ENCODE measurements around the gene KLK2. TPM values are rescaled to one million over a fixed set of nuclear protein-coding genes. Genes with fewer than 3 reads are reported as not detected.

KLK2 gene
- total RNA-seq, 1 experiment from 2014 or later, result not detected

DNA sequence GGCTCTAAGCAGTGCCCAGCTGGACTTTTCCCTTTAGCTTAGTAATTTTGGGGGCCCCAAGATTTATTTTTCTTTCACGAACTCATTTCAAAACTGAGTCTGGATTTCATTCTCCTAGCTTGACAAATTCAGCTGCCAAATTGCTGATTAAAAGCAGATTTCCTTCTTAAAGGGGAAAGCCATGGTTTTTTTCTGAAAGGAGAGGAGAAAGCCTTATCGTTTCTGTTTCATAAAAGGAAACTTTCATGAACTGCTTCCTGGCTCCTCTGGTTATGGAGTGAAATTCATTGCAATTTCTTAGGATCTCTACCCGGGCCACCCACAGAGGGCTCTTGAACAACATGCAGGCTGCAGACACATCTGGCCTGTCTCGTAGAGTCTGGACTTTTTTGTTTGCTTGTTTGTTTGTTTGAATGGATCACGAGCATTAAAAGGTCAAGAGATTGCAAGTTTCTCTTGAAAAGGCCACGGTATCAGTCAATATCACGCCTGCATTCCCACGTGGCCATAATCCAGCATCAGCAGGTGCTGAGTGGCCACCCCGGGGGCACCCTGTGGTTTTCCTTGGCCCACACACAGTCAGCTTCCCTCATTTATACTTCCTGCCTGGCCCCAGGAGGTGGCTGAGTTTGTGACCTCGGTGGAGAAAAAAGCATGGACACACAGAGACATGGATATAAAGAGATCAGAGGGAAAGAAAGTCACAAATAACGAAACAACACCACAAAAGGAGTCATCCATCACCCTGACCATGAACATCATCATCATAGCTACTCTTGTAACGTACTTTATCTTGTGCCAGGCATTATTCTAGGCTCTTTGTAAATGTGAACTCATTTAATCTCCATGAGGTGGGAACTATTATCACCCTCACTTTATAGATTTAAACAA, 48.4 kb downstream of the KLK2 start:
- peak overlapping the region; percentile 10 for H3K27ac Mint-ChIP-seq (ENCODE audit: unreplicated experiment)
- intact Hi-C loops (cut with micrococcal nuclease; ENCODE audit: unreplicated experiment), result loop anchor here (1.0 to 5.0 kb wide), 3 partner anchors 129 to 384 kb away; partner anchors contain the start of gene ACP4
- H3K27me3 Mint-ChIP-seq (ENCODE audit: unreplicated experiment), result peaks cover 35% of the 10 kb centered on the region
- peaks cover 5% of the 10 kb centered on the region for H3K36me3 Mint-ChIP-seq (ENCODE audit: insufficient read depth, unreplicated experiment)
- CTCF ChIA-PET, result interaction anchor here (0.5 to 2.6 kb wide), 25 partner anchors 10 to 565 kb away, joined by 3 to 43 read pairs (median 6); partner anchors contain the start of gene KLK4
- TF ChIP-seq, protein P1, sequence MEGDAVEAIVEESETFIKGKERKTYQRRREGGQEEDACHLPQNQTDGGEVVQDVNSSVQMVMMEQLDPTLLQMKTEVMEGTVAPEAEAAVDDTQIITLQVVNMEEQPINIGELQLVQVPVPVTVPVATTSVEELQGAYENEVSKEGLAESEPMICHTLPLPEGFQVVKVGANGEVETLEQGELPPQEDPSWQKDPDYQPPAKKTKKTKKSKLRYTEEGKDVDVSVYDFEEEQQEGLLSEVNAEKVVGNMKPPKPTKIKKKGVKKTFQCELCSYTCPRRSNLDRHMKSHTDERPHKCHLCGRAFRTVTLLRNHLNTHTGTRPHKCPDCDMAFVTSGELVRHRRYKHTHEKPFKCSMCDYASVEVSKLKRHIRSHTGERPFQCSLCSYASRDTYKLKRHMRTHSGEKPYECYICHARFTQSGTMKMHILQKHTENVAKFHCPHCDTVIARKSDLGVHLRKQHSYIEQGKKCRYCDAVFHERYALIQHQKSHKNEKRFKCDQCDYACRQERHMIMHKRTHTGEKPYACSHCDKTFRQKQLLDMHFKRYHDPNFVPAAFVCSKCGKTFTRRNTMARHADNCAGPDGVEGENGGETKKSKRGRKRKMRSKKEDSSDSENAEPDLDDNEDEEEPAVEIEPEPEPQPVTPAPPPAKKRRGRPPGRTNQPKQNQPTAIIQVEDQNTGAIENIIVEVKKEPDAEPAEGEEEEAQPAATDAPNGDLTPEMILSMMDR (IDR thresholded peaks at IDR 0.05; ENCODE audit: unreplicated experiment), result no peak
- DNase-seq, result peak; percentile 45
- no peak overlapping the region for H3K4me3 Mint-ChIP-seq (ENCODE audit: low read depth, unreplicated experiment)
- BruUV-seq (replicated peaks), result no TSS peak
- peaks cover 21% of the 10 kb centered on the region for H3K4me1 Mint-ChIP-seq (ENCODE audit: low read depth, unreplicated experiment)
- H3K9me3 Mint-ChIP-seq (ENCODE audit: low read depth, unreplicated experiment), result no peaks in the 10 kb centered on the region

DNA sequence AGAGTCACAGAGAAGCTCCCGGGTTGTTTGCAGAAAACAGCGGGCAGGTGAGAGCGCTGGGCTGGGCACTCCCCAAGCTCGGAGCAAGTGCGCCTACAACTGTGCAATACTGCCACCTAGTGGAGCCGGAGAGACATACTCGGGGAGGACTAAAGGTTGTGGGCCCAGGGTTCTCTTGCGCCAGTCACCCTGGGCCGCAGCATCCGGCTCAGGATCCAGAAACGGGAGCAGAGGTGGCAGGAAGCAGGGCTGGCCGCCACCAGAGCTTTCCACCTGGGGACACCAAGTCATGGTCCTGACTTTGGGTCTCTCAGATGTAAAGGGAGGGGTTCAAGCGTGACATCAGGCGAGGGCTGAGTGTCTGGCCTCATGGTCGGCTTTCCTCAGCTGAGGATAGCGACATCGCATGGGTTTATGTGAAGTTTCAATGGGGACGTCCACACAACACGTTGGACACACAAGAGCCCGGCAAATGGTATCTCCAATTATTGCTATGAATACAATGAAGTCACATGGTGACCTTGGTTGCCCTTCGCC, 49.1 kb downstream of the KLK2 start:
- peak; percentile 91 for DNase-seq
- Mint-ChIP-seq H3K4me3 (ENCODE audit: low read depth, unreplicated experiment) (no peak overlapping the region), H3K27me3 (ENCODE audit: unreplicated experiment) (peaks cover 28% of the 10 kb centered on the region), H3K4me1 (ENCODE audit: low read depth, unreplicated experiment) (peaks cover 21% of the 10 kb centered on the region), H3K9me3 (ENCODE audit: low read depth, unreplicated experiment) (no peaks in the 10 kb centered on the region), H3K36me3 (ENCODE audit: insufficient read depth, unreplicated experiment) (peaks cover 5% of the 10 kb centered on the region), H3K27ac (ENCODE audit: unreplicated experiment) (peak overlapping the region; percentile 10)
- BruUV-seq (replicated peaks), result no TSS peak
- CTCF ChIA-PET, result interaction anchor here (0.5 to 2.6 kb wide), 25 partner anchors 10 to 565 kb away, joined by 3 to 43 read pairs (median 6); partner anchors contain the start of gene KLK4
- intact Hi-C loops (cut with micrococcal nuclease; ENCODE audit: unreplicated experiment), result loop anchor here (1.0 to 5.0 kb wide), 3 partner anchors 130 to 385 kb away; partner anchors contain the start of gene ACP4
- TF ChIP-seq, protein P1 (IDR thresholded peaks at IDR 0.05; ENCODE audit: unreplicated experiment), result peak; percentile 94

DNA sequence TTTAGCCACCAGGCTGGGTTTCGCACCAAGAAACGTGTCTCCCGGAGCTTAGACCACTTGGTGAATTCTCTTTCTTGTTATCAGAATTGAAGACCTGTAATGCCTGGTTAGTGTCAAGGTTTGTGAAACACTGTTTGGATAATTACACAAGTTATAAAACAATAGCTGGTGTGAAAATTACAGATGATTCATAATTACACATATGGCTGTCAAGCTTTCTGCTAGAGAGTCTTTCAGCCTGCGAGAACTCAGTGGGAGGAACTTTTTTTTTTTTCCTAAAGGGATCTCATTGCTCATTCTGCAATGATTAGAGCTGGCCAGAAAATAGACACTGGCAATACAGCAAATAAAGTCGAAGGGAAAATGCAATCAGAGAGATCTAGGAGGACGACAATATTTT, 51.3 kb downstream of the KLK2 start:
- Mint-ChIP-seq H3K4me3 (ENCODE audit: low read depth, unreplicated experiment) (no peak overlapping the region), H3K4me1 (ENCODE audit: low read depth, unreplicated experiment) (peaks cover 21% of the 10 kb centered on the region), H3K36me3 (ENCODE audit: insufficient read depth, unreplicated experiment) (peaks cover 5% of the 10 kb centered on the region), H3K9me3 (ENCODE audit: low read depth, unreplicated experiment) (no peaks in the 10 kb centered on the region), H3K27me3 (ENCODE audit: unreplicated experiment) (peaks cover 15% of the 10 kb centered on the region), H3K27ac (ENCODE audit: unreplicated experiment) (no peak overlapping the region)
- DNase-seq, result no peak
- CTCF ChIA-PET, result interaction anchor here (0.9 kb wide), 1 partner anchor 92 kb away, joined by 3 read pairs; no protein-coding TSS in a partner anchor
- BruUV-seq (replicated peaks), result no TSS peak
- intact Hi-C loops (cut with micrococcal nuclease; ENCODE audit: unreplicated experiment), result loop anchor here (5.0 kb wide), 1 partner anchor 132 kb away; the partner anchor contains the start of gene ACP4
- TF ChIP-seq, protein P1 (IDR thresholded peaks at IDR 0.05; ENCODE audit: unreplicated experiment), result no peak

DNA sequence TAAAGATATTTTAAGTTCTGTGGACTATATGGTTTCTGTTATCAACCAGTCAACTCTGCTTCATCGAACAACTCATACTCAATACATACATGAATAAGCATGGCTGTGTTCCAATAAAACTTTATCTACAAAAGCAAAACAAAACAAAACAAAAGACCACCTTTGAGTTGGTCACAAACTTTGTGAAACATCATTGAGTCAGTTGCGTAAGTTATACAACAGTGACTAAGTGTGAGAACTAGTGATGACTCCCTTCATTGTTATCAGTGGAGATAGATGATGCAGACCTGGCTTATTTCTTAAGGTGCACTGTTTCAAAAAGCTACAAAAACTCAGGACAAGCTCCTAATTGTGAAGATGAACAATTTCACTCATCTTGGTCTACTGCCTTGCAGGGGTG, 52.5 kb downstream of the KLK2 start:
- BruUV-seq (replicated peaks), result no TSS peak
- DNase-seq, result no peak
- intact Hi-C loops (cut with micrococcal nuclease; ENCODE audit: unreplicated experiment), result no loop called here
- peaks cover 5% of the 10 kb centered on the region for H3K36me3 Mint-ChIP-seq (ENCODE audit: insufficient read depth, unreplicated experiment)
- H3K4me3 Mint-ChIP-seq (ENCODE audit: low read depth, unreplicated experiment), result no peak overlapping the region
- TF ChIP-seq, protein P1 (IDR thresholded peaks at IDR 0.05; ENCODE audit: unreplicated experiment), result no peak
- H3K27me3 Mint-ChIP-seq (ENCODE audit: unreplicated experiment), result peaks cover 4% of the 10 kb centered on the region
- no peaks in the 10 kb centered on the region for H3K9me3 Mint-ChIP-seq (ENCODE audit: low read depth, unreplicated experiment)
- peaks cover 24% of the 10 kb centered on the region for H3K4me1 Mint-ChIP-seq (ENCODE audit: low read depth, unreplicated experiment)
- H3K27ac Mint-ChIP-seq (ENCODE audit: unreplicated experiment), result no peak overlapping the region
- CTCF ChIA-PET, result interaction anchor here (0.5 kb wide), 1 partner anchor 169 kb away, joined by 4 read pairs; no protein-coding TSS in a partner anchor
